NCI-H524 (cell line): ENCODE results near the gene ILK.

Experiments
- DNase-seq, 2 experiments: peaks; one replicate each; lab custom pipeline; 2025; lab: John Stamatoyannopoulos, UW

Gene ILK

GRCh38 chr11:6621711-6622211 lies 18.2 kb downstream of the ILK start:
- no peak for DNase-seq

GRCh38 chr11:6622261-6623171 lies 18.9 kb downstream of the ILK start:
- DNase-seq: no peak

- no peak for DNase-seq
Measured at GRCh38 chr11:6623391-6624363, 20.1 kb downstream of the ILK start.

- DNase-seq: no peak
Measured at GRCh38 chr11:6625156-6625831, 21.7 kb downstream of the ILK start.

- DNase-seq: no peak
Measured at GRCh38 chr11:6625832-6626420, 22.4 kb downstream of the ILK start.

GRCh38 chr11:6626971-6627761 lies 23.6 kb downstream of the ILK start:
- DNase-seq: no peak

- DNase-seq: no peak
Measured at GRCh38 chr11:6627762-6628241, 24.2 kb downstream of the ILK start.

GRCh38 chr11:6628526-6628925 lies 25.0 kb downstream of the ILK start:
- no peak for DNase-seq

- DNase-seq: no peak
Measured at GRCh38 chr11:6629573-6629891, 26.0 kb downstream of the ILK start.

- DNase-seq: no peak
Measured at GRCh38 chr11:6629892-6630631, 26.5 kb downstream of the ILK start.

- DNase-seq: no peak
Measured at GRCh38 chr11:6630632-6631291, 27.2 kb downstream of the ILK start.

GRCh38 chr11:6631361-6631890 lies 27.9 kb downstream of the ILK start:
- no peak for DNase-seq

GRCh38 chr11:6632116-6633073 lies 28.8 kb downstream of the ILK start:
- DNase-seq: no peak

GRCh38 chr11:6633422-6634408 lies 30.1 kb downstream of the ILK start:
- DNase-seq: no peak

GRCh38 chr11:6634534-6634933 lies 31.0 kb downstream of the ILK start:
- DNase-seq: no peak

- DNase-seq: no peak
Measured at GRCh38 chr11:6635082-6635932, 31.7 kb downstream of the ILK start.
